NK-92 (cell line): Measurements from ENCODE around the gene ADAMTSL3.

Experiments used
- DNase-seq: peaks from one replicate; lab custom pipeline; 2025; ENCODE audit not compliant: unreplicated experiment; lab: John Stamatoyannopoulos, UW

The ADAMTSL3 gene

DNA sequence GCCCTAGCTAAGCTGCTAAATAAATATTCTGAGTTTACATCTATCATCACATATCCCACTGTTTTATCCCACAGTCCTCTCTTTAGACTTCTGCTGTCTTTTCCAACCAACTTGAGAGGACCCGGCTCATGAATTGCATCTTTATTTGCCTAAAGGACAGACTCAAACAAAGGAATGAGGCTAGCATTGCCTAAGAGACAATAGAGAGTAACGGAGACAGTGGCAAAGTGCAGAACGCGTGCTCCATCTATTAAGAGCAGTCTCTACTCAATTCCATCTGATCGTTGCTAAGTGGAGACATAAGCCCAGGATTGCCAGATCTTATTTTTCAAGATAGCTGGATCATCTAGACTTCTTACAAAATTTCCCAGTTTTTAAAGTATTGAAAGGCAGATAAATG lies 2.3 kb downstream of the ADAMTSL3 start:
- DNase-seq = no peak

- DNase-seq = no peak
Observed at GRCh38 chr15:83656943-83657528, 3.1 kb downstream of the ADAMTSL3 start.

DNA sequence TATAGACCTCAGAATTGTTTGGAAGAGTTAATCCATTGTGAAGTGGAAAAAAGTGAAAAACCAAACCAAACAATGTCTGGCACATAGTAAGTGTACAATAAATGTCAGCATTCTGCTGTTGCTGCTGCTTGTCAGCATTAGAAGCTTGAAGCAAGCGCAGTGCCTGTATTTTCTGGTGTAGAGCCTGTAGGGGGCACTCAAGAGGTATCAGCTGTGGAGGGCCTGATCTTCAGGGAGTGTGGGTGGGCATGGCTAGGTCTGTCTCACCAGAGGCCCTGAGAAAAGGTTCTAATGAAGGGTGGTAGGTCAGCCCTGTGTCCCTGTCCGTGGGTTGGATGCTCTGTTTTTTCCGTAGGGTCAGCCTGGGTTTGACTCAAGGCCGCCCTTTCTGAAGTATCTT lies 3.6 kb downstream of the ADAMTSL3 start:
- DNase-seq = no peak

DNA sequence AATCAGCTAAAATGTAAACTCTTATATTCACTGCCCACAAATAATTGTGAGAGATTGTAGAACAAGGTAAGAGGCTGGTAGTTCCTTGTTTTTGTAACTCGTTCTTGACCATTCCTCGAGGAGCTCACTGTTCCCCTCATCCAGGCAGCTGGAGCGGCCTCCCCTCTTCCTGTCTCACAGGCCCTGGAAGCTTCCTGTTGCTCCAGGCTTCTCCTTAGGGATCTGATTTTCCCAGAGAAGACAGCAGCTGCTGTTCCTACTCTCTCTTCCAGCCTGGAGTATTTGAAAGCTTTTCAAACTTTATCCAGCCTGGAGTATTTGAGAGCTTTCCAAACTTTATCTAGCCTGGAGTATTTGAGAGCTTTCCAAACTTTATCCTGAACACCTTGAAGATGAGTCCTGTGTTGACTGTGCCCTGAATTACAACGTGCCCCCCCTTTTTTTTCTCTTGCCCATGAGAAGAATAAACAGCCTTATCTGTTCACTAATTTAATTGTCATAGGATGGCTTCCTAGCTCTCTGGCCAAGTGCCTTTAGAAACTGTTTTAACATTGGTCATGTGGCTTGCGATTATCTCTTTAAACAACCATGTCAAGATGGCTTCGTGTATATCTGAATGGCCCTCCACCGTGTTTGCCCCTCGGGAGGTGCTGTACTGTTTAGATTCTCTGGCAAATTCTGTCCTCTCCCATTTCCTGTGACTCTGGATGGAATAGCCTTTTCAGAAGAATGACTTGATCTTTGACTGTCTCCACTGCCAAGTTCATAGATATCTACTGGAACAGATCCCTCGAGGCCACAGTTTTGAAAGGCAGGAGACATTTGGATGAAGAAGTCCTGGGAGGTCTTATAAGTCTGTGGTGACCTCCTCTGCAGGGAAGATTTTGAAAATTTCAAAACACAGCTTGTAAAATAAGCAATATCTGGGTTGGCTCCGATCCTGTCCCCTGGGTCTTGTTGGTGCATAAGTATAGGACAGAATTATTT lies 4.8 kb downstream of the ADAMTSL3 start:
- no peak for DNase-seq

- no peak for DNase-seq
Observed at GRCh38 chr15:83659417-83659812, 5.5 kb downstream of the ADAMTSL3 start.

- DNase-seq = no peak
Observed at GRCh38 chr15:83665480-83665879, 11.6 kb downstream of the ADAMTSL3 start.

GRCh38 chr15:83670672-83671229 lies 16.8 kb downstream of the ADAMTSL3 start:
- no peak for DNase-seq

- DNase-seq = no peak
Observed at GRCh38 chr15:83671603-83672002, 17.7 kb downstream of the ADAMTSL3 start.

GRCh38 chr15:83673385-83673784 lies 19.5 kb downstream of the ADAMTSL3 start:
- DNase-seq = no peak

- DNase-seq = no peak
Observed at GRCh38 chr15:83682476-83683088, 28.7 kb downstream of the ADAMTSL3 start.

DNA sequence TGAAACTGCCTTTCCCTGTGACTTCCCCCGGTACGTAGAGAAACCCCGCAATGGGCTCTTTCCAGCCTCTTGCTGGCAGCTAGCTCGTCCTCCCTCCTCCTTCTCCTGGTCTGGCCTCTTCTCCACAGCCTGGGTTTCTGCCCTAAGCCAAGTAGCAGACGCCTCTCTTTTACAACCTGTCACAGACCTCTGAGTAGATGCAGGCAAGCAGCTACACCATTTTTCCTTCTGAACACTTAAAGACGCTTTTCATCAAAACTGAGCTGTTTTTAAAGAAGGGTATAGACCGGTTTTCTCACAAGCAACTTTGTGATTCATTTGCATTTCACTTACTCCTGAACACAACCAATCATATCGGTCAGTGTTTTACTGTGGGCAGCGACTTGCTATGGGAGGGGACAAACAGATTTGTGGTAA lies 32.0 kb downstream of the ADAMTSL3 start:
- no peak for DNase-seq

GRCh38 chr15:83688201-83688600 lies 34.3 kb downstream of the ADAMTSL3 start:
- DNase-seq = no peak

- no peak for DNase-seq
Observed at GRCh38 chr15:83690676-83691075, 36.8 kb downstream of the ADAMTSL3 start.

- no peak for DNase-seq
Observed at GRCh38 chr15:83692746-83693581, 39.0 kb downstream of the ADAMTSL3 start.

GRCh38 chr15:83694015-83694414 lies 40.1 kb downstream of the ADAMTSL3 start:
- DNase-seq = no peak

DNA sequence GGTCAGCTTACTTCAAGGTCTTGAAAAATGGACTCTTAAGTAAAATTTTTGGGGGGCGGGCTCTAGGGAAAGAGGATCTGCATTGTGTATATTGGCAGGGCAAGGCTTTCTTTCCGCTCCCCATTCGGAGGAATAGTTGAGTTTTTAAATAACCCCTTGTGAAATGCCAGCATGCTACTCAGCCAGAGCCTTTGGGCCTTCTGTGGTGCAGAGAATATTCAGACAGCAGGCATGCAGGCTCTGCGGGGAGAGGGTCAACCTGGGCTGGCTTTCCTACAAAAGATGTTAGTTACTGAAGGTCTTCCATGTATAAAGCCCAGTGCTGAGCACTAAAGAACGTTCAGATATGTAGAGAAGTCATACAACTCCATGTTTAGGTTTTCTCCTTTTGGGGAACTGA lies 40.6 kb downstream of the ADAMTSL3 start:
- no peak for DNase-seq

DNA sequence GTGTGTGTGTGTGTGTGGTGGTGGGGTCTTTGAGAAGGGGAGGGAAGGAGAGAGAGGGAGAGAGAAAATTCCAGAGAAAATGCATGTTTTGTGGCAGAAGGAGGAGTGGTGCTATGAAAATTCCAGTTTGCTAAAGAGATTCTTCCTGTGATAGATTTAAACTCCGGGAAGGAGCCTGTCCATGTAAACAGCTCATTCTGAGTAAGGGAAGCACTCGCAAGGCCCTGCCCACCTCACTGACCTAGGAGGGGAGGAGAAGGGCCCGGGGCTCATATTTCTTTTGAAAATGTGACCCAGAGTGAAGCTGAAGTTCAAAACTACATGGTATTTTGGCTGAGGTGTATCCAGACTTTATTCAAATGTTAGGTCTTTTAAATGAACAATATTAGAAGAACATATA lies 41.3 kb downstream of the ADAMTSL3 start:
- no peak for DNase-seq

DNA sequence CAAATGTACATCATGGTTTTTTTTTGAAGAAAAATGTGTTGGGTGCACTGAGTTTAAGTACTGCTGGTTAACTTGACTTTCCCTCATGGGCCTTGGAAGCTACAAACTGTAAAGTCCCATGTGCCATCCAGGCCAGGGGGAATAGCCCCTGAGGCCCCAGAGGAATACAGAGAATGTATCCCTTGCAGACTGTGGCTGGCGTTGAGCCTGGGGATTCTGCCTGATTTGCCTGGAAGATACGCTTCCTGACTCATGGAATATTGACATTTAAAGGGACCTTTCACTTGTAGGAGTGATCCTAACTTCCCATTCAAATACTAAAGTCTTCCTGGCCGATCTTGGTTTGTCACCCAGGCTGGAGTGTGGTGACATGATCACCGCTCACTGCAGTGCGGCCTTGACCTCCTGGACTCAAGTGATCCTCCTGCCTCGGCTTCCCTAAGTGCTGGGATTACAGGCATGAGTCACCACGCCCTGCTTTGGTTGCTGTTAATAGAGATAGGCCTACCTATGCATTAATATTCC lies 42.0 kb downstream of the ADAMTSL3 start:
- no peak for DNase-seq

DNA sequence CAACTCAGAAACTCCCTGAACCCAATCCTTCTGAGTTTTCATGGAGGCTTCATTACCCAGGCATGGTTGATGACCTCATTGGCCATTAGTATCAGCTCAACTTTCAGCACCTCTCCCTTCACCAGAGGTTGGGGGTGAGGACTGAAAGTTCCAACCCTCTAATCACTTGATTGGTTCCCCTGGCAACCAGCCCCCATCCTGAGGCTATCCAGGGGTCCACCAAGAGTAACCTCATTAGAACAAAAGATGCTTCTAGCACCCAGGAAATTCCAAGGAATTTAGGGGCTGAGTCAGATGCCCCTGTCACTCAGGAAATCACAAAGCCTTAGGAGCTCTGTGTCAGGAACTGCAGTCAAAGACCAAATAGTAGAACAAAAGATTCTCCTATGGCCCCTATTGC lies 43.8 kb downstream of the ADAMTSL3 start:
- no peak for DNase-seq

DNA sequence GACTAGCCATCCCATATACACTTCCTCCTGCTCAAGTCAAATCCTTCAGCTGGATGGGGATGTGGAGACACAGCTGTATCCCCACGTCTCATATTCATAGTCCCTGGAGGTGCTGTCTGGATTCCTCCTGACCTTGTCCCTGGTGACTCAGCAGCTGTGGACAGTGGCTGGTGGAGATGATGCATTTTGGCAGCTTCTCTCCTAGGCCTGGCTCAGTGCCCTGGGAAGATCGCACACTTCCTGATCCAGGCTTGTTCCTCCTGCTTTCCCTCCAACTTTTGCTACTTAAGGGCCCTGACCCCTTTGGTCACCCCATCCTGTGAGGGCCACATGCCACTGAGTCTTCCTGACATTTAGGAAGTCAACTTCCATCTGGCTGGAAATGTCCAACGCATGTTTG lies 44.4 kb downstream of the ADAMTSL3 start:
- DNase-seq = no peak

DNA sequence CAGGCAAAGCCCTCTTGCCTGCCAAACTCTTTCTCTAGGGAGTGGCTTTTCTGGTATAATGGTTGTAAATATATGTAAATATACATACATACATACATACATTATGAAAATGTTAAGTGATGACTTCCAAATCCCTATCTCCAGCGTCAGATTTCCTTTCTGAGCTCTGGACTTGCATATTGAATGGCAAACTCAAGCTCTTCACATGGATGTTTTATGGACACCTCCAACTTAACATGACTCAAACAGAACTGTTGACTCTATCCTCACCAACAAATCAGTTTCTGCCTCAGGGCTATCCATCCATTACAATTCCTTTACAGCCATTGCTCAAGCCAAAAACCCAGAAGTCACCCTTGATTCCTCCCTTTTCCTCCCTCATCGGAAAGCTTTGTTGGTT lies 45.1 kb downstream of the ADAMTSL3 start:
- DNase-seq = no peak
